HG03354 (cell line): ENCODE results near the gene TEC.
"Not testable (repeated sequence)": the region's sequence is repeated elsewhere in the genome, so short reads cannot be mapped to it uniquely, and the experiment has no call there.

Source experiments
- ATAC-seq: cut with Tn5 transposase; IDR thresholded peaks from one replicate; pipeline ENCODE4 v1.9.1; 2021; ENCODE audit warnings: mild to moderate bottlenecking; ENCODE audit not compliant: unreplicated experiment, poor library complexity, severe bottlenecking

The TEC gene

DNA sequence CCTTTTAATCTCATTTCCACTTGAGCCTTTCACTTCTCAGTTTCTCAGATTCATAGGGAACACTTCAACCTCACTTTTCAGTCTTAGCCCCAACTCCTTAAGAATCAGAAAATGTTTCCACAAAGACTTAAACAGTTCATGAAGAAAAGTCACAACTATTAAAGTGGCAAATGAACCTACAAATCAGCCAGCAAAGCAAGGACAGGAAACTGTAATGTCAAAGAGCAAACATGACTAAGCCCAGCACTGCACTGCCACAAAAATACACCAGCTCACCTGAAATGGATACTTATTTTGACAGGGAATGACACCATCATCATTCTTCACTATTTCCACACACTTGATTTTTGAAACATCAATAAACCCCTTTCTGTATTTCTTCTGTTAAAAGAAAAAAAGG, 93.8 kb downstream of the TEC start:
- no peak for ATAC-seq

GRCh38 chr4:48175328-48175727, 94.3 kb downstream of the TEC start:
- no peak for ATAC-seq

DNA sequence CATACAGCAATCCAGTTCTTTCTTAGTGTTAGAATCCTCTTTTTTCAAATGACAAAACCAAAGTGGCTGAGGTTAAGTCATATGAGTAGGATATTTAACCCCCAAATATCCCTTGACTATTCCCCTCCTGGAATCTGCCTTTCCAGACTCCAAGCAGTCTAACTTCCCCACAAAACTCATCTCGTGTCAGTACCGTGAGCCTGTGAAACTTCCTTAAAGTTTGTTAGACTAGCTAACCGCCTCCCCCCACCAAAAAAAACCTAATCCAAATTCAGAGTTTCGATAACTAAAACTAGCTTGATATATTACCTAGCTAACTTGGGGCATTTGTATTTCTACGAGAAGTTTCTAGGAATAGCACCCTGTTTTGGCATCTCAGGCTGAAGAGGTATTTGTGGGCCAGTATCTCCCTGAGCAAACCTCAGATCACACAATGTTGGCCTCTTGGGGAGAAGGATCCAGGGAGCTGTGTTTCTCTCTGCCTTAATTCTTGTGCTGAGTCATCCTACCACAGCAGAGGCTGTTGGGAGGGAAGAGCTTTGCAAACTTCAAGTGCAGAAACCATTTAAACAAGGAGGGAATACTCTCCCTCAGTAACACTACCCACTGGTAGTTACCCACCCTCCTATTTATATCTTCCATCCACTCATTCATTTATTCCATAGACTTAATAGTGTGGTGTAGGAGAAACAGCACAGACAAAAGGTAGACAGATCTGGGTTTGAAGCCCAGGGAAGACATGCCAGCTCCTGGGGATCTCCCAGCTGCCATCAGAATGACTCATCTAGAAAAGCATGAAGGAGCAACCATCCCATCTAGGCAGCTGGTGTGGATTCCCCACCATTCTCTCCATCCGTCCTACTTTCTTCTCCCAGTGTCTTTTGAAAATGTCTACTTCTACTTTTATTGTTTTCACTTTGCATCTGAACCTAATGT, 96.3 kb downstream of the TEC start:
- ATAC-seq, result peak; percentile 63

DNA sequence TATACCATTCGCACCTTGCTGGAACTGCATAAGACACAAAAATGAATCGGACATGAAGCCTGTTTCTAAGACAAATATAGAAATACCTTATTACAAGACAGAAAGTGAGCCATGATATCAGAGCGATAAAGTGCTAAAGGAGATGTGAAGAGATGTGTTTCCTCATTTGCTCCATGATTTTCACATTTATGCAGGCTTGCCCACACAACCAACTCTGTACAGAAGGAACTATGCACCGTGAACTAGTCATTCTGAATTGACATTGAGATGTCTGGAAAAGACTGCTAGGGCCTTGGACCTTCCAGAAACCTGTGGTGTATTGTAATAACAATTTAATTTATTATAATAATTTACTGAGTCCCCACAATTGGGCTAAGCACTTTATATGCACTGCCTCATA, 97.0 kb downstream of the TEC start:
- ATAC-seq, result no peak

GRCh38 chr4:48169636-48170035, 100.0 kb downstream of the TEC start:
- ATAC-seq, result no peak

GRCh38 chr4:48167538-48168263, 101.9 kb downstream of the TEC start:
- ATAC-seq, result peak; percentile 51

DNA sequence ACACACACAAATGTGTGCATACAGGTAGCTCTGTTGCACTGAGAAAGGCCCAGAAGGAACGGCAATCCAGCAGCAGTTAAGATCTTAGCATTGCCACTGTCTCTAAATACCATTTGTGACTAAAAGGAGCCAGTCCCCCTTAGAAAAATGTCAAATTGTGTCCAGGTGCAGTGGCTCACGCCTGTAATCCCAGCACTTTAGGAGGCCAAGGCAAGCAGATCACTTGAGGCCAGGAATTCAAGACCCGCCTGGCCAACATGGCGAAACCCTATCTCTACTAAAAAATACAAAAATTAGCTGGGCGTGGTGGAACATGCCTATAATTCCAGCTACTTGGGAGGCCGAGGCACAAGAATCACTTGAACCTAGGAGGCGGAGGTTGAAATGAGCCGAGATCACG, 105.1 kb downstream of the TEC start:
- not testable (repeated sequence) for ATAC-seq

GRCh38 chr4:48163746-48164145, 105.9 kb downstream of the TEC start:
- no peak for ATAC-seq

DNA sequence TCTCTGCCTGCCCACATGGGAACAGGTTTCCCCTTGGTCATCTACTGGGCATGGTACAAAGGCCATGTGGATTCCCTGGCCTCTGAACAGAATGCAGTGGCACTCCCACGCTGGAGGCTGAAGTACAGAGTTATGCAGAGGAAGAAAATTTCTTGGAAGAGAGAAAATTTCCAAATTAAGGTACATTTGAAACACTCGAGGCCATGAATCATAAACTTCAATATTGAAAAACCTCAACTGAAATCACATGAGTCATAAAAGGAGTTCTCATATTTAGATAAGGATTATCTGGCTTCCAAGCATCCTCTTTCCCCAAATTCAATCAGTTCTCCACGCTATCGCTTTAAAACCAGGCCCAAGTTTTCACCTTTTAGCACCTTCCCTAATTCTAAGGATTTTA, 107.5 kb downstream of the TEC start:
- ATAC-seq, result no peak

DNA sequence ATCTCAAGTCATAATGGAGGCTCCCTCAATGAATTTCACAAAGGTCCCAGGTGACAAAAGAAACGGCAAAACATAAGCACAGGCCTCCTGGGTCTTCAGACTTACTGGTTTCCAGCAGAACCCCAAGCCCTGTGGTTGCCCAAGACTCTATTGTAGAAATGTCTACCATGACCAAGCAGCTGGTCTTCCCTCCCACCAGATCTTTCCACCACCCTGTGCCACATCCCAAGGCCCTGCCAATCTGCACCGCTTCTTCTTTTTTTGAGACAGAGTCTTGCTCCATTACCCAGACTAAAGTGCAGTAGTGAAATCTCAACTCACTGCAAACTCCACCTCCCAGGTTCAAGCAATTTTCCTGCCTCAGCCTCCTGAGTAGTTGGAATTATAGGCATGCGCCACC, 112.4 kb downstream of the TEC start:
- no peak for ATAC-seq

DNA sequence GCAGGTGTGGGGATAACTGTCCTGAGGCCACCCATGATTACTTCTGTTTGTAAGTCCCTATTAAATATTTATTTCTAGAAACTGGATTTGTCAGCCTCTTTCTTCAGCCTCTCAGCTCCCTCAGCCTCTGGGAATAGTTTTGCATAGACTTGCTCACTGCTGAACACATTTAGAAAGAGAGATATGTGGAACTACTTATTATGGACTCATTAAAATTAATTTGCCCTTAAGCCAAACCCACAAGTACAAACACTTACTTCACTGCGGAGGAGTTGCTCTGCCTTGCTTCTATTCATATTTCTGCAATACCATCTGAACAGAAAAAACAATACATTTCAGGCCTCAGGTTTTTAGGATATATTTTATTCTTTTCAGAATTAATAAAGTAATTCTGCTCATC, 113.2 kb downstream of the TEC start:
- no peak for ATAC-seq

DNA sequence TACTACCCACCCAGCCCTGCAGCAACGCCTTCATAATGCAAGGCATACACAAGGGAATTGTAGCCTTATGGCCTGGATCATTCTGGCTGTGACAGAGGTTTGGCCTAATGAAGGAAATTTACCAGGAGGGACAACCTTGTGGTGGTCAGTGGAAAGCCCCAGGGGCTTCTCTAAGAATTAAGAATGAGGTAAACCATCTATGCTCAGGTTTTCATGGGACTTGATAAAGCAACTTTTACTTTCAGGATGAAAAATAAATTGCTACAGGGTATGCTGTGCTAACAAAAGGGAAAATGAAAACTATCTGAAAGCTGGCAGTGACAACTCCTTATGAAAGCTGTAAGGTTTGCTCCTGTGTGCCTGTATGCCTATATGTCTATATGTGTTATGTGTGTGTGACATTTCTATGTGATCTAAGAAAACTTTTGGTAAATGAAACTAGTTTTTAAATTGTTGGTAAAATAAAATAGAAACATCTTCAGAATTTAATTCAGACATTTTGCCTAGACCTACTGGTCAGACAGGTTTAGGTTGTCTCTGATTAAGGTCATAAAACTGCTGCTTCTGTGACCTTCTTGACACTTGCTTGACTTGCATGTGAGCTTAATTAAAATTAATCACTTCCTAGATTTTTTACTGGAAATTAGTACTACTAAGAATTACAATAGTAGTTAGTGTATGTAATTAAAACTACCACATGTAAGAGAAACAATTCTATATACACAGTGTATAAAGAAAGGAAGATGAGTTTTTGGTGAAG, 115.7 kb downstream of the TEC start:
- ATAC-seq, result no peak

GRCh38 chr4:48152259-48152658, 117.4 kb downstream of the TEC start:
- no peak for ATAC-seq

DNA sequence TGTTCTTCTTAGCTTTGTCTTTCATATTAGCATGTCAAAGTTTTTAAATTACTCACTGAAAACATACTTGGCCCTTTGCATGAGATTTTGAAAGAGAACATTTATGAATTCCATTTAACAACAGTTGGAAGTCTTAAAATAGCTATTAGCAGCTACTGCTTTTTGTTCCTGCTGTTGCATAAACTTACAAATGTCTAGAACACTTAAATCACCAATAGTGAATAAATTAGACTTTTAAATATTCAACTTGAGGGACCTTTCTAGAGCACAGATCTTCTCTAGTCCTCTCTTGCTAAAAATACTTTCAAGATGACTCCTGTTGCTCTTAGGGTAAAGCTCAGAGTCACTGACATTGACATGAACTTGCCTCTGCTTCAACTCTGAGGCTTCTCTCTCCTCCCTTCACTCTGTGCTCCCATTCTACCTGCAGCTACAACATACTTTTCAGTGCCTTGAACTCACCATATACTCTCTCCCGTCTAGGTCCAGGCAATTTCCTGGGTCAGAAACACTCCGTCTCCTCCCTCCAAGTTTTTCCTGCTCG, 119.7 kb downstream of the TEC start:
- ATAC-seq, result no peak

DNA sequence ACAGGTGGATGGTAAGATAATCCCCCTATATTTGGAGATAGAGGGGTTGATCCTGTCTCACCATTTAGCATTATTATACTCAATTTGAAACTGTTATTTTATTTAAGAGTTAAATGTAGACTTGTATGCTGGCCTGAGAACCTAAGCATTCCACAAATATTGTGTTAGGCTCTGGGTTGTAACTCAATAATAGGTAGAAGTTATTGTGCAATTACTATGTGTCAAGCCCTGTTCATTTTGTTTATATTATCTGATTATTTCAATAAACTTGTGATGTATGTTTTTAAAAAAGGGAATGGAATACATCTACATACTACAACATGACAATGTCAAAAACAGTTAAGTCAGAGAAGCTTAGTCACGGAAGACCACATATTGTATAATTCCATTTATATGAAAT, 122.0 kb downstream of the TEC start:
- ATAC-seq, result no peak

DNA sequence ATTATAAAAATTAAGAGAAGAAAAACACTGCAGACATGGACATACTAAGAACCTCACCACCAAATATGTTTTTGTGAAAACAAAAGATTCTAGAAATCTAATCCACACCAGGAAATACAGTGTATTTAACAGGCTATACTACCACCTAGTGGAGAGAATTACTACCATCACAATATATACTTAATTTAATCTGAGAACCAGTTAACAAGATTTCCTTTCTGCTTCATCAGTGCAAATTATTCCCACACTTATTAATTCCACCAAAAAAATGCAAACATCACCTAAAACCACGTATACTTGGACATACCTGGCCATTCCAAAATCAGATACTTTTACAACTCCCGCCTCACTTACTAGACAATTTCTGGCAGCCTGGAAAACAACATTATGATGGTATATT, 128.6 kb downstream of the TEC start:
- ATAC-seq, result peak; percentile 44

- no peak for ATAC-seq
Observed at GRCh38 chr4:48139691-48140090, 129.9 kb downstream of the TEC start.

DNA sequence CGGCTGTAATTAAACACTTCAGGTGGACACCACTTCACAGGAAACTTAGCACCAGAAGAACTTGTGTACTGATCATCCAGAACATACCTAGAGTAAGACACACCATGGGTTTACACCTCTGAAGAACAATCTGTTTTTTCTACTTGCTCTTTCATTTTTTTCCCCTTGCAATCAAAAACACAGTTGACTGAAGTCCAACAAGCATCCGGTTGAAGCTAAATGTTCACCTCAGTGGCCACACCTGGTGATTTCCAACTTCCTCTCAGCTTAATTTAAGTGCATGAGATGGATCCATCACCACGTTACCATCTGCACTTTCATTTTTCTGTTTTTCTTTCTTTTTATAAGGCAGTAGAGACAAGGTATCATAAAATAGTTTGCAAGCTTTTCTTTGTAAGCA, 130.7 kb downstream of the TEC start:
- ATAC-seq, result peak; percentile 92

DNA sequence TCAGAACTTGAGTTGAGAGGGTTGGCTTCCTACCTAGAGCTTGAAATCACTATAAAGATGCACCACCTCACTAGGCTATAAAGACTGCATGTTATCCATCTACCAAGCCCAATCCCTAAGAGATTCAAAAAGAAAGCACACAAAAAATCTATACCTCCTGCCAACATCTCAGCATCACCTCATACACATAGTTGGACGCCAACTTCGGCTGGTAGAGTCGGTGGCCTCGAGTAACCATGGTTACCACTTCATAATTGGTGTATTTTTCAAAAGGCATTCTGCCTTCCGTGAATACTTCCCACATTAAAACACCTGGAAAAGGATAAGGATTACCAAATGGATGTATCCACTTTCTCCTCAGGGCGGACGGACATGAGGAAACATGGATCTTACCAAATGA, 131.1 kb downstream of the TEC start:
- ATAC-seq, result no peak

DNA sequence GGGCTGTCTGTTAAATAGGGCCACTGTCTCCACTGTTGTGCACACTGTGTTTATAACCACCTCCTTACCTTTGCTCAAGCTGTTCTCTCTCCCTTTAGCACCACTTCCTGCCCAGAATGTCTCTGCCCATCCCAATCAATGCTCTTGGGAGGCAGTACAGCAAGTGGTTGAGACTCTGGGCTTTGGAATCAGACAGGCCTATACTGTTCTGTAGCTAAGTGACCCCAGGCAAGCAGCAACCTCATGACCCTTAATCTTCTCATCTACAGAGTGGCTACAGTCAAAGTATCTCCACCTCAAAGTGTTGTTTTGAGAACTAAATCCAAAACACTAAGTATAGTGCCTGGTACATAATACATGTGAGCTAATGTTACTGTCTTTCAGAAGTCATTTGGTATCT, 131.8 kb downstream of the TEC start:
- no peak for ATAC-seq
